Gastroesophageal sphincter (tissue), 3 donors: ENCODE results near the gene CPNE1.

Source experiments
- CTCF ChIP-seq, 4 experiments: fragments of 200-600 bp in 2 of 4; fragments of 450-650 bp in 2 of 4; sonication (generic) in 1 of 4; IDR thresholded peaks; one replicate each; pipeline ENCODE4 v1.5.1; 2017 to 2019; ENCODE audit warnings: antibody characterized with exemption in 4 of 4, mild to moderate bottlenecking in 2 of 4, moderate library complexity in 2 of 4
- EP300 ChIP-seq: sonication (generic); formaldehyde crosslinking; IDR thresholded peaks from one replicate; pipeline ENCODE4 v1.6.1; 2017; ENCODE audit warnings: antibody characterized with exemption, mild to moderate bottlenecking
- POLR2A ChIP-seq, 2 donors: fragments of 450-650 bp; IDR thresholded peaks; one replicate each; pipeline ENCODE4 v1.6.1; 2017; ENCODE audit warnings: antibody characterized with exemption in 2 of 2, mild to moderate bottlenecking in 2 of 2, moderate library complexity in 1 of 2

- no peak for TF ChIP-seq CTCF (IDR thresholded peaks at IDR 0.05)
- TF ChIP-seq EP300: no peak
- no peak for TF ChIP-seq POLR2A (IDR thresholded peaks at IDR 0.05)
These were observed 44.6 kb upstream of the CPNE1 start for GRCh38 chr20:35709259-35709658.
